HG03432 (cell line): Measurements from ENCODE around the gene SYNPO.

Experiments
- ATAC-seq: cut with Tn5 transposase; IDR thresholded peaks from one replicate; pipeline ENCODE4 v1.9.1; 2021; ENCODE audit warnings: mild to moderate bottlenecking, moderate library complexity; ENCODE audit not compliant: unreplicated experiment

SYNPO gene

GRCh38 chr5:150624334-150625163, 15.9 kb upstream of the SYNPO start:
- peak; percentile 45 for ATAC-seq

- ATAC-seq: no peak
Measured at GRCh38 chr5:150625164-150625535, 15.3 kb upstream of the SYNPO start.

- ATAC-seq: peak; percentile 61
Measured at GRCh38 chr5:150625831-150626746, 14.4 kb upstream of the SYNPO start.

GRCh38 chr5:150626853-150627276, 13.6 kb upstream of the SYNPO start:
- no peak for ATAC-seq

GRCh38 chr5:150627731-150628545, 12.5 kb upstream of the SYNPO start:
- ATAC-seq: no peak

GRCh38 chr5:150628936-150629485, 11.4 kb upstream of the SYNPO start:
- ATAC-seq: no peak

GRCh38 chr5:150630016-150630415, 10.4 kb upstream of the SYNPO start:
- no peak for ATAC-seq

- ATAC-seq: no peak
Measured at GRCh38 chr5:150630461-150631325, 9.8 kb upstream of the SYNPO start.

GRCh38 chr5:150631326-150631701, 9.1 kb upstream of the SYNPO start:
- ATAC-seq: no peak

- no peak for ATAC-seq
Measured at GRCh38 chr5:150632305-150633160, 7.9 kb upstream of the SYNPO start.

- ATAC-seq: no peak
Measured at GRCh38 chr5:150633429-150633828, 7.0 kb upstream of the SYNPO start.

GRCh38 chr5:150636391-150637244, 3.8 kb upstream of the SYNPO start:
- no peak for ATAC-seq

- ATAC-seq: no peak
Measured at GRCh38 chr5:150637245-150638052, 3.0 kb upstream of the SYNPO start.

- no peak for ATAC-seq
Measured at GRCh38 chr5:150638053-150638444, 2.4 kb upstream of the SYNPO start.

- ATAC-seq: no peak
Measured at GRCh38 chr5:150638488-150639376, 1.7 kb upstream of the SYNPO start.

GRCh38 chr5:150639377-150639692, 1.1 kb upstream of the SYNPO start:
- ATAC-seq: no peak
